Measurements from ENCODE around the gene MRPL11. TPM values are rescaled to one million over a fixed set of nuclear protein-coding genes. Genes with fewer than 3 reads are reported as not detected.
A peak's percentile ranks its signal among the peaks of the same experiment; 100 is the strongest.

MRPL11 gene
- total and polyA plus RNA-seq, 2 of the 13 experiments (the other 11 are each of a cell fraction or from before 2014, with no cell fraction given), result 72.9 to 176 TPM

DNA sequence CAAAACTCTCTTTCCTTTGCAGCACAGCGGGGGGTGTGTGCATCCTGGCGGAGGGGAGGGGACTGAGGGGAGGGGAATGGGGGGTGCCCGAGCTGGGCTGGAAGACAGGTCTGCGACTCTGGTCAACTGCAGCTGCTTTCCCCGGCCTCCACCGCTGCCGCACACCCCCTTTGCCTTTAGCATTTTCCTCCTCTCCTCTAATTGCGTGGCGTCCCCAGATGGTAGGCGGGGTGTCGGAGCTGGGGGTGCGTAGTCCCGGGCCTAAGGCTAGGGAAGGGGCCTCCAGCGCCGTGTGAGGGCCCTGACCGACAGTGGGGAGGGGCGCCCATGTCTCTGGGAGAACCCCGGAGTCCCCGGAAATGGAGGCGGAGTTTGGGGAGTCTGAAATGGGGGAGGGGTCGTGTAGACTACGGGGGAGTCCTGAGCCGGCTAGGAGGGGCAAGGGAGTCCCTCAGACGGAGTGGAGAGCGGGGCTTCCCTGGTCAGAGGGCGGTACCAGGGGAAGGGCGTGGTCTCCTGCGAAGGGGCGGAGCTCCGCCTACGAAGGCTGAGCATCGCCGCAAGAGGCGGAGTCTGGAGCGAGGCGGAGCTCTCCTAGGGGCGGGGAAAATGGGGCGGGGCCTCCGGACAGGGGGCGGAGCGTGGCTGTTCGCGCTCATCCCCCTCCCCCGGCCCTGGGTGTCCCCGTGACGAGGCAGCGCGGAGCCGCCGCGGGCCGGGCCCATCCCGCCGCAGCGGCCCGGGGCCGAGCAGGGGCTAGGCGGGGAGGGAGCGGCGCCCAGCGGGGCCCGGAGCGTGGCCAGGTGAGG, 27.8 kb upstream of the MRPL11 start, which contains the start of gene PELI3 (continued):
- TF ChIP-seq MXI1 (IDR thresholded peaks at IDR 0.05; ENCODE audit: borderline replicate concordance, low read depth, low read length) (peak; percentile 26; the same call in 2 of the 3 replicates), TEAD3 (CRISPR knock-in tag; optimal IDR thresholded peaks at IDR 0.05; ENCODE audit: borderline replicate concordance) (no peak), PCBP1 (IDR thresholded peaks at IDR 0.05; ENCODE audit: borderline replicate concordance, low read depth, low read length) (0 out of 2 replicates have a peak, but pooled peaks have one; percentile 19), BORCS8-MEF2B (CRISPR knock-in tag; IDR thresholded peaks at IDR 0.05) (peak; percentile 51; the same call in 1 of the 2 replicates), SP1 (IDR thresholded peaks at IDR 0.05) (no peak), SP1 (CRISPR knock-in tag; IDR thresholded peaks at IDR 0.05) (peak; percentile 74), HNRNPLL (IDR thresholded peaks at IDR 0.05; ENCODE audit: low read depth, low read length, poor library complexity, severe bottlenecking) (peak; percentile 91), SSRP1 (CRISPR knock-in tag; IDR thresholded peaks at IDR 0.05) (no peak), ZKSCAN8 (CRISPR knock-in tag; IDR thresholded peaks at IDR 0.05; ENCODE audit: borderline replicate concordance) (no peak), ZNF776 (CRISPR knock-in tag; IDR thresholded peaks at IDR 0.05) (0 out of 2 replicates have a peak, but pooled peaks have one; percentile 35), KDM4B (CRISPR knock-in tag; IDR thresholded peaks at IDR 0.05) (0 out of 2 replicates have a peak, but pooled peaks have one; percentile 46), ZNF674 (CRISPR knock-in tag; IDR thresholded peaks at IDR 0.05; ENCODE audit: low read depth) (0 out of 2 replicates have a peak, but pooled peaks have one; percentile 42), CREB1 (IDR thresholded peaks at IDR 0.05) (no peak), CREB1 (CRISPR knock-in tag; IDR thresholded peaks at IDR 0.05) (no peak), ZNF383 (CRISPR knock-in tag; IDR thresholded peaks at IDR 0.05; ENCODE audit: borderline replicate concordance) (no peak), ZSCAN9 (CRISPR knock-in tag; IDR thresholded peaks at IDR 0.05; ENCODE audit: borderline replicate concordance) (no peak), MEF2D (CRISPR knock-in tag; IDR thresholded peaks at IDR 0.05) (0 out of 2 replicates have a peak, but pooled peaks have one; percentile 49)
- TF ChIP-seq, protein P1, sequence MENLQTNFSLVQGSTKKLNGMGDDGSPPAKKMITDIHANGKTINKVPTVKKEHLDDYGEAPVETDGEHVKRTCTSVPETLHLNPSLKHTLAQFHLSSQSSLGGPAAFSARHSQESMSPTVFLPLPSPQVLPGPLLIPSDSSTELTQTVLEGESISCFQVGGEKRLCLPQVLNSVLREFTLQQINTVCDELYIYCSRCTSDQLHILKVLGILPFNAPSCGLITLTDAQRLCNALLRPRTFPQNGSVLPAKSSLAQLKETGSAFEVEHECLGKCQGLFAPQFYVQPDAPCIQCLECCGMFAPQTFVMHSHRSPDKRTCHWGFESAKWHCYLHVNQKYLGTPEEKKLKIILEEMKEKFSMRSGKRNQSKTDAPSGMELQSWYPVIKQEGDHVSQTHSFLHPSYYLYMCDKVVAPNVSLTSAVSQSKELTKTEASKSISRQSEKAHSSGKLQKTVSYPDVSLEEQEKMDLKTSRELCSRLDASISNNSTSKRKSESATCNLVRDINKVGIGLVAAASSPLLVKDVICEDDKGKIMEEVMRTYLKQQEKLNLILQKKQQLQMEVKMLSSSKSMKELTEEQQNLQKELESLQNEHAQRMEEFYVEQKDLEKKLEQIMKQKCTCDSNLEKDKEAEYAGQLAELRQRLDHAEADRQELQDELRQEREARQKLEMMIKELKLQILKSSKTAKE (CRISPR knock-in tag; IDR thresholded peaks at IDR 0.05; ENCODE audit: borderline replicate concordance), result no peak
- TF ChIP-seq, protein P2, sequence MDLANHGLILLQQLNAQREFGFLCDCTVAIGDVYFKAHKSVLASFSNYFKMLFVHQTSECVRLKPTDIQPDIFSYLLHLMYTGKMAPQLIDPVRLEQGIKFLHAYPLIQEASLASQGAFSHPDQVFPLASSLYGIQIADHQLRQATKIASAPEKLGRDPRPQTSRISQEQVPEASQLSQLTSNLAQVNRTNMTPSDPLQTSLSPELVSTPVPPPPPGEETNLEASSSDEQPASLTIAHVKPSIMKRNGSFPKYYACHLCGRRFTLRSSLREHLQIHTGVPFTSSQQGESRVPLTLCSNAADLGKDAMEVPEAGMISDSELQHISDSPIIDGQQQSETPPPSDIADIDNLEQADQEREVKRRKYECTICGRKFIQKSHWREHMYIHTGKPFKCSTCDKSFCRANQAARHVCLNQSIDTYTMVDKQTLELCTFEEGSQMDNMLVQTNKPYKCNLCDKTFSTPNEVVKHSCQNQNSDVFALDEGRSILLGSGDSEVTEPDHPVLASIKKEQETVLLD (CRISPR knock-in tag; IDR thresholded peaks at IDR 0.05; ENCODE audit: low read depth), result no peak
- TF ChIP-seq, protein P3, sequence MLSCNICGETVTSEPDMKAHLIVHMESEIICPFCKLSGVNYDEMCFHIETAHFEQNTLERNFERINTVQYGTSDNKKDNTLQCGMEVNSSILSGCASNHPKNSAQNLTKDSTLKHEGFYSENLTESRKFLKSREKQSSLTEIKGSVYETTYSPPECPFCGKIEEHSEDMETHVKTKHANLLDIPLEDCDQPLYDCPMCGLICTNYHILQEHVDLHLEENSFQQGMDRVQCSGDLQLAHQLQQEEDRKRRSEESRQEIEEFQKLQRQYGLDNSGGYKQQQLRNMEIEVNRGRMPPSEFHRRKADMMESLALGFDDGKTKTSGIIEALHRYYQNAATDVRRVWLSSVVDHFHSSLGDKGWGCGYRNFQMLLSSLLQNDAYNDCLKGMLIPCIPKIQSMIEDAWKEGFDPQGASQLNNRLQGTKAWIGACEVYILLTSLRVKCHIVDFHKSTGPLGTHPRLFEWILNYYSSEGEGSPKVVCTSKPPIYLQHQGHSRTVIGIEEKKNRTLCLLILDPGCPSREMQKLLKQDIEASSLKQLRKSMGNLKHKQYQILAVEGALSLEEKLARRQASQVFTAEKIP (CRISPR knock-in tag; IDR thresholded peaks at IDR 0.05; ENCODE audit: borderline replicate concordance), result no peak
- TF ChIP-seq, protein P4, sequence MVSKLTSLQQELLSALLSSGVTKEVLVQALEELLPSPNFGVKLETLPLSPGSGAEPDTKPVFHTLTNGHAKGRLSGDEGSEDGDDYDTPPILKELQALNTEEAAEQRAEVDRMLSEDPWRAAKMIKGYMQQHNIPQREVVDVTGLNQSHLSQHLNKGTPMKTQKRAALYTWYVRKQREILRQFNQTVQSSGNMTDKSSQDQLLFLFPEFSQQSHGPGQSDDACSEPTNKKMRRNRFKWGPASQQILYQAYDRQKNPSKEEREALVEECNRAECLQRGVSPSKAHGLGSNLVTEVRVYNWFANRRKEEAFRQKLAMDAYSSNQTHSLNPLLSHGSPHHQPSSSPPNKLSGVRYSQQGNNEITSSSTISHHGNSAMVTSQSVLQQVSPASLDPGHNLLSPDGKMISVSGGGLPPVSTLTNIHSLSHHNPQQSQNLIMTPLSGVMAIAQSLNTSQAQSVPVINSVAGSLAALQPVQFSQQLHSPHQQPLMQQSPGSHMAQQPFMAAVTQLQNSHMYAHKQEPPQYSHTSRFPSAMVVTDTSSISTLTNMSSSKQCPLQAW (CRISPR knock-in tag; IDR thresholded peaks at IDR 0.05), result peak; percentile 43; the same call in 1 of the 2 replicates

All from HepG2 (cell line).